Measurements from ENCODE around the gene ZNG1F.
"Not testable (repeated sequence)": the region's sequence is repeated elsewhere in the genome, so short reads cannot be mapped to it uniquely, and the experiment has no call there.

ZNG1F gene

DNA sequence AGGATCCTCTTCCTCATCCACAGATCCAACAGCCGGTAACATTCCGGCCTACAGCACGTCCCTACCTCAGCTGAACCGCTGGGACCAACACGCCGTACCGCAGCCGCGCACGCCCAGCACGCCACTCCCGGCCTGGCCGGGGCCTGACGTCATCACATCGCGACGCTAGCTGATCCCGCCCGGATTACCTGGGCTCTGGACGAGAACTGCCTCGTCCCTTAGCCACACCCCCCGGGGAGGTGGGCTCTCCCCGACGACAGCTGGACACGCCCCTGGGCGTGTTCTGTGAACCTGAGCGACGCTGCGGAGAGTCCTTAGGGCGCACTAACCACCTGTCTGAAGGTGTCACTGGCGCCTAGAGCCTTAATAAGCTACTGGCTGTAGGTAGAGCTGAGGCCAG, at the start of gene ZNG1F:
TSS of gene ZNG1F (minus strand) at position 101 of the 400 bp plus-strand sequence. CDS start at position 42, 59 bp downstream.
- DNase-seq: not testable (repeated sequence)

DNA sequence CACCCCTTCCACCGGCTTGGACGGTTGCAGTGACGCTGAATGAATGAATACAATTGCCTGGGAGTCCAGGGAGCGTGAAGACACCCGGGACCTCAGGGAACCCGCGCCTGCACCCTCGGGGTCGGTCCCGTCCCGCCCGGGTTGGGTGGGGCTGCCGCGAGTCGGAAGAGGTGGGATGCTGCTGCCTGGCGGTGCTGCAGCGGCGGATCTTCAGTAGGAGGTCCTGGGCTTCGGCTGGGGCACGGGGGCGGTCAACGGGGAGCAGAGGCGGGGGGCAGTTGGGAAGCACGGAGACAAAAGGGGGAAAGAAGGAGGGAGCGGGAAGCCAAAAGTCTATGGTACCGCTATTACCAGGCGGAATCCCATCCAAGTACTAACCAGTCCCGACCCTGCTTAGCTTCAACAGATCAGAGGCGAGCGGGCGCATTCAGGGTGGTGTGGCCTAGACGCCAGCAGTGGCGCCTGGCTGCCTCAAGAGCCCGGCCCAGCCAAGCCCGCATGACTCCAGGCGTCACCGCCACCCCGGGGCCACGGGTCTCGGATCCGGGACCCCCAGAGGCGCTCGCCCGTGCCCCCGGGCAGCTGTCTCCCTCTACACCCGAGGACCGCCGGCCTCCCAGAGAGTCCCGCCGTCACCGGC, 48.1 kb upstream of the ZNG1F start:
- DNase-seq: peak; percentile 78

DNA sequence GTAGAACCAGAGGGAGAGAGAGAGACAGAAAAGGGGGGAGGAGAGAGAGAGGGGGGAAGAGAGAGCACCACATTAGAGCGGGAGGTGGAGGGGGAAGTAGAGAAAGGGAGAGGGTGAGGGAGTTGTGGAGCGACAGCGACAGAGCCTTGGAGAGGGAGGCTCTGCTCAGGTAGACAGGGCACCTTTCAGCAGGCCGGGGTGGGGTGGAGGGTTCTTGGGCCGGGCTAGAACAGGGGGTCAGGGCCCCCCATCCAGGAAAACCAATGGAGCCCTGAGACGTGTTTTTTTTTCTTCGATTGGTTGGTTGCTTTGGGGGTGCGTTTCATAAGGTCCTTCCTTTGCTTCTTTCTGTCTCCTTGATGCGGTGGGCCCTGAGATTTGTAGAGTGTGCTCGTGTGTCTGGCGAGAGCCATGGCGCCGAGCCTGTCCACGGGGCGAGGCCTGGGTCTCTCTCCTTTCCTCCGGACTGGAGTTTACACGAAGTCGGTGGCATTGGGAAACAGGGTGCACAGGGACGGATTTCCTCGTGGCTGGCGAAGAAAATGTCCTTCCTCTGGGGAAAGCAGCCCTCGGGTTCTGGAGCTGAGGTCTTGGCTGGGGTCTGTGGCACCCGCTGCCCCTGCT, 47.5 kb upstream of the ZNG1F start:
- DNase-seq: not testable (repeated sequence)

DNA sequence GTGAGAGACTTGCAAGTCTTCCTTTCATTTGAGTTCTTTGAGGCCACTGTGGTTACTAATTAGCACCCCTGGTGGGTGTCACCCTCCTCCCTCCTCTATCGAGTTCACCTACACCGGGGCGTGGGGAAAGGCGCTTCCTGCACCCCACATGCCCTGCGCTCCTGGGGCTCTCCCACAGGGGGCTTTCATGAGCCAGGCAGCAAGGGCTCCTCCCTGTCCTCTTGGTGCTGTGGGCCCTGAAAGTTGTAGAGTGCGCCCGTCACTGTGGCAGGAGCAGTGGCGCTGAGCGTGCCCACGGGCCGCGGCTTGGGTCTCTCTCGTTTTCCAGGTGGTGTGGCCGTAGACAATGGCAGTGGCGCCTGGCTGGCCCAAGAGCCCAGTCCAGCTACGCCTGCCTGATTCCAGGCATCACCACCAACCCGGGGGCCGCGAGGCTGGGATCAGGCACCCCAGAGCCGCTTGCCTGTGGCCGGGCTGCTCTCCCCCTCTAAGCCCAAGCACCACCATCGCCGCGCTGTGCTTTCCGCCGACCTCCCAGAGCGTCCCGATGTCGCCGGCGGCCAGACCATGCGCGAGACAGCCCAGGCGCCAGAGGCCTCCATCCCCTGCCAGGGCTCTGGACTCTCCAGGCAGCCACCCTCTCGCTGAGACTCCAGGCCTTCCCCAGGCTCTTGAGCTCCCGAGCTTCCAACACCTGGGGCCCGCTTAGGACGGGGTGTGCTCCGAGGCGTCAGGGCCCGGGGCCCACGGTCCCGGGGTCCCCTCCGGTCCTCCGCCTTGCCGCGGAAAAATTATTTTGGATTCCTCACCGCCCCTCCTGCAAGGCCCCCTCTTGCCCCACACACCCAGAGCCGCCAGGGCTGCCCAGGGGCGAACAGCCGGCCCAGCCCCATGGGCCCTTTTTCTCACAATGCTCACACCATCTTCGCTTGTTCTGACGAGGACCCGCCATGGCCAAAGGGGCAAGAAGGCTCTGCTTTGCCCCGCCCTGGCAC, 46.0 kb upstream of the ZNG1F start:
- DNase-seq: peak; percentile 79

DNA sequence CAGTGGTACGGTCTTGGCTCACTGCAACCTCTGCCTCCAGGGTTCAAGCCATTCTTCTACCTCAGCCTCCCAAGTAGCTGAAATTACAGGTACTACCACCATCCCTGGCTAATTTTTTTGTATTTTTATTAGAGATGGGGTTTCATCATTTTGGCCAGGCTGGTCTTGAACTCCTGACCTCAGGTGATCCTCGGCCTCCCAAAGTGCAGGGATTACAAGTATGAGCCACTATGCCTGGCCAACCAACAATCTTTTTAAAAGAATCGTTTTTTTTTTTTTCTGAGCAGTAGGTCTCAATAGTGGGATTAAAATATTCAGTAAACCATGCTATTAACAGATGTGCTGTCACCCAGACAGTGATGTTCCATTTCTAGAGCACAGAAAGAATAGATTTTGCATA, 45.1 kb upstream of the ZNG1F start:
- DNase-seq: not testable (repeated sequence)

DNA sequence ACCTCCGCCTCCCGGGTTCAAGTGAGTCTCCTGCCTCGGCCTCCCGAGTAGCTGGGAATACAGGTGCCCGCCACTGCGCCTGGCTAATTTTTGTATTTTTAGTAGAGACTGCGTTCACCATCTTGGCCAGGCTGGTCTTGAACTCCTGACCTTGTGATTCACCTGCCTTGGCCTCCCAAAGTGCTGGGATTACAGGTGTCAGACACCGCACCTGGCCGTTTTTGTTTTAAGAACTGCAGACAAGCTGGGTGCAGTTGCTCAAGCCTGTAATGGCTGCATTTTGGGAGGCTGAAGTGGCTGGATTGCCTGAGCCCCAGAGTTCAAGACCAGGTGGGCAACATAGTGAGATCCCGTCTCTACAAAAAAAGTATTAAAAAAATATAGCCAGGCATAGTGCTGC, 43.2 kb upstream of the ZNG1F start:
- DNase-seq: peak; percentile 58

DNA sequence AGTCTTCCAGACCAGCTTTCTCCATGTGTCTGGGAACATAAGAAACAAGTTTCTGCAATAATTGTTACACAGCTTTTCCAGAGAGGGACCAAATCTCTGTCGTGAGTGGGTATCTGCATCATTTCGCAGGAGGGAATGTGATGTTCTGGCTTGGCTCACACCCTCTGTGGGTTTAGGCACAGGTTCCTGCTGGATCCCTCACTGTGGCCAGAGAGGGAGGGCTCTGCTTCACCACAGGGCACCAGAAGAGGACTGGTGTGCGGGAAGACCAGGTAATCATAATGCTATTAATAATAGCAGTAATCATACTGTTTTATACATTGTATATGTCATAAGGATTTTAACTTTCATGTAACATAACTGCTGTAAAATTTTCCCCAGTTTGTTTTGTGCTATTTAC, 41.3 kb upstream of the ZNG1F start:
- DNase-seq: not testable (repeated sequence)

DNA sequence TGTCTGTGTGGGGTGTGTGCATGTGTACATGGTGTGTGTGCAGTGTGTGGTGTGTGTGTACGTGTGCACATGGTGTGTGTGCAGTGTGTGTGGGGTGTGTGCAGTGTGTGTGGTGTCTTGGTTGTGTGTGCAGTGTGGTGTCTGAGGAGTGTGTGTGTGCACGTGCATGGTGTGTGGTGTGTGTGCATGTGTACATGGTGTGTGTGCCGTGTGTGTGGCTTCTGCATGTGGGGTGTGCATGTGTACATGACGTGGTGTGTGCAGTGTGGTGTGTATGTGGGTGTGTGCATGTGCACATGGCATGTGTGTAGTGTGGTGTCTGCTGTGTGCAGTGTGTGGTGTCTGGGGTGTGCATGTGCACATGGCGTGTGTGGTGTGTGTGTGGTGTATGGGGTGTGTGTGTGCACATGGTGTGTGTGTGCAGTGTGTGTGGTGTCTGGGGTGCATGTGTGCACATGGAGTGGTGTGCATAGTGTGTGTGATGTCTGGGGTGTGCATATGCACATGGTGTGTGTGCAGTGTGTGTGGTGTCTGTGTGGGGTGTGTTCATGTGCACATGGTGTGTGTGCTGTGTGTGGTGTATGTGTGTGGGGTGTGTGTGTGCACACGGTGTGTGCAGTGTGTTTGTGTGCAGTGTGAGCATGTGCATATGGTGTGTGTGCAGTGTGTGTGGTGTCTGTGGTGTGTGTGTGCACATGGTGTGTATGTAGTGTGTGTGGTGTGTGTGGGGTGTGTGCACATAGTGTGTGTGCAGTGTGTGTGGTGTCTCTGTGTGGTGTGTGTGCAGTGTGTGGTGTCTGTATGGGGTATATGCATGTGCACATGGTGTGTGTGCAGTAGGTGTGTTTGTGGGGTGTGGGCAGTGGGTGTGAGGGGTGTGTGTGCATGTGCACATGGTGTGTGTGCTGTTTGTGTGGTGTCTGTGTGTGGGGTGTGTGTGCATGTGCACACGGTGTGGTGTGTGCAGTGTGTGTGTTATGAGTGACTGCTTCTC, 40.6 kb upstream of the ZNG1F start:
- peak; percentile 56 for DNase-seq

DNA sequence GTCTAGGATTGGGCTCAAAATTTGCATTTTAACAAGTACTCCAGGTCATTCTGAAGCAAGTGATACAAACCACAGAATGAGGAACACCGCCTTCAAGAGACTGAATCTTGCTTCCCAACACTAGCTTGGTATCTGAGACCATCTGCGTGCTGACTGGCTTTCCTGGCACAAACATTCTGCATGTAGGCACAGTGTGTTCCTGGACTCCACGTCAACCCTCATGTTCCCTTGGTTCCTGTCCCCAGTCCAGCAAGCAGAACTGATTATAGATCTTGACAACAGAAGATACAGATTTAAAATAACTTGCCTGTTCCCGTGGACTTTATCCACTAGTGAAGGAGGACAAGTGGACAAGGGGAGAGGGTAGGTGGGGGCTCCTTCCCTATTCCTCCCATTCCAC, 30.7 kb upstream of the ZNG1F start:
- not testable (repeated sequence) for DNase-seq

DNA sequence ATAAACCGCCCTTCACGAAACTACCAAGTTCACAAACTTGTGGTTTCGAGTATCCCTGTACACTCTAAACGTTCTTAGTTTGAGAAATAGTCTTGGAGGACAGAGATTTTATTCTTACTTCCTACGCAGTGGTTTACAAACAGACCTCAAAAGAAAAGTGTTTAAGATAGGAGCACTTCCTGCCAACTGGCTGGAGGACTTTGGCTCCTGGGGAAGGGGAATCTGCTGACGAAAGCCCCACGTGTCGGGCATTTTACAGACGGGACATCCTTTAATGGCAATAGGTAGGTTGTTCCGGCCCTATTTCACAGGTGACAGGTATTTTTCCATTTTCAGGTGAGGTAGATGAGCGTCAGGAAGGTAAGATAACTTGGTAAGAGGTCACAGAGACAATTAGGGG, 678 bp downstream of the ZNG1F start:
- DNase-seq: not testable (repeated sequence)

DNA sequence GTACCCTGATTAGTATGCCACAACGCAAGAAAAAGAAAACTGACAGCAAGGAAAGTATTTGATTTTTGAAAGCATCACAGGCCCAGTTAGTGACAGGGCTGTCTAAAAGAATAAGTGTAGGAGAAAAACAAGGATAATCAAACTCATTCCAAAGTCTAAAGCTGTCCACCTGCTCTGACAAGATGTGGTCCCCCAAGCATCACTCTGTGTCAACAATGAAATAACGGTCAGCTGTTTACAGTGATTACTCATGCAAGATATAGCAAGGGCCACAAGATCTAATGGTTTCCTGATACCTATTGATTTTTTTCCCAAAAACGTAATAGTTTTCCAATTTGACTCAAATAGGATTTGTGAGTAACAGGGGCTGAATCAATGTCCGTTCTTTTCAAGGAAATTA, 14.1 kb downstream of the ZNG1F start:
- DNase-seq: not testable (repeated sequence)

DNA sequence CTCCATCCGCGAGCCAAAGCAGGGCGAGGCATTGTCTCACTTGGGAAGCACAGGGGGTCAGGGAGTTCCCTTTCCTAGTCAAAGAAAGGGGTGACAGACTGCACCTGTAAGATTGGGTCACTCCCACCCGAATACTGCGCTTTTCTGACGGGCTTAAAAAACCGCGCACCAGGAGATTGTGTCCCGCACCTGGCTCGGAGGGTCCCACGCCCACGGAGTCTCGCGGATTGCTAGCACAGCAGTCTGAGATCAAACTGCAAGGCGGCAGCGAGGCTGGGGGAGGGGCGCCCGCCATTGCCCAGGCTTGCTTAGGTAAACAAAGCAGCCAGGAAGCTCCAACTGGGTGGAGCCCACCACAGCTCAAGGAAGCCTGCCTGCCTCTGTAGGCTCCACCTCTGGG, 39.0 kb downstream of the ZNG1F start:
- not testable (repeated sequence) for DNase-seq

DNA sequence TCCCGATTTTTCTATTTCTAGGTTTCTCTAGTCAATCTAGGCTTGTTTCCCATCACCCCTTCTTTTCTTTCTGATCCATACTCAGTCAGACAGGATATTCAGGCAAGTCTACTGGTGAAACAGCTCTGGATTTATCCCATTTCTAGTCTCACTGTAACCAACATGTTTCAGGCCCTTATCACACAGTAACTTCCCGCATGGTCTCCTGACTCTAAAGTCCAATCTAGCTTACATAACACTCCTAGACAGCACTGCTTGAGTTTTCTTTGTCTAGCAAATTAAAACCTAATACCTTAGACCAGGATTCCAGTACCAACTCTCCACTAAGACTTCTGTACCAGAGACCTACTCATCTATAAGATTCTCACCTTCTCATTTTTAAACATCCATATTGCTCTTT, 47.2 kb downstream of the ZNG1F start:
- DNase-seq: not testable (repeated sequence)

DNA sequence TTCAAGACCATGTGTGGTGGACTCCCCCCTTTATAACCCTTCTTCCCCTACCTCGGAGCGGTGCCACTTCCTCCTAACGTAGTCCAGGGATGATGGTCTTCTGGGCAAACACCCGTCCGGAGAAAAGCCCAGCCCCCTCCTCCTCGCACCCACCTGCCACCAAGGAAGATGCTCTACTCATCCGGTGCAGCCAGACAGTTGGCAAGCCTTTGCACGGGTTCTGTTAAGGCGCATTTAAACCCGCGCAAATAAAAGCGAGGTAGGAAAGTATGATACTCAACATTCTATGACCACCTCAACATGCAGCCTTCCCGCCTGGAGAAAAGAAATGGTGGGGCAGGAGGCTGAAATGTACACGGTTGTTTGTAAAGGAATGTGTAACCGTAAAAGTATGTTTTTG, 60.5 kb downstream of the ZNG1F start, which contains the start of gene FOXD4L6:
TSS of gene FOXD4L6 (minus strand) at position 101 of the 400 bp plus-strand sequence. CDS start 298 bp downstream, outside the sequence.
- not testable (repeated sequence) for DNase-seq

DNA sequence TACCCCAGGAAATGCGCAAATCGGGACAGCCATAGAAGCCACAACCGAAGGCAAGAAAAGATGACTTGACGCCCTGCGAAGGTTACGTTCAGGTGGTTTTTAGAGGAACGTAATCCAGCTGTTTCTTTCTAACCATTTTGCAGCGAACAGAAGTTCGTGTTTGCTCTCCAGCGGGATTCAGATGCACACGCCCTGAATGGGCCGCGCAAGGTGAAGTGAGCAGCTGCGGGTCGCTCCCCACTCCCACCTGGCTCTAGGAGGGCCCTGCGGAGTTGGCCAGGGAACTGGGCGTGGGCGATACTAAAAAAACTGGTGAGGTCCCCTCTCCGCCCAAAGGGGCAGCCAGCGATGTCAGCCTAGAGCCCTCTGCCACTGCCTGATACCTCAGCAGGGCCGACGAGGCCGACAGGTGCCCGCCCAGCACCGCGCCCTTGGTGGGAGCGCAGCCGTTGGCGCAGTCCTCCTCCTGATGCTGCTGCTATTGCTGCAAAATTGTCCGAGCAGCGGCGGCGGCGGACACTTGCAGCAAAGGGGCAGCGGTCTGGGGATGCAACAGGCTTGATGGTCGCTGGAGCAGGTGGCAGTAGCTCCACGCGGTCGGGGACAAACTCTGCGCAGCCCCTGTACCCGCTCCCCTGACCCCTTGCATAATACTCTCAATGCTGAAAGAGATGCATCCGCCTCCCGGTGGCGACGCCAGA, 62.2 kb downstream of the ZNG1F start:
- DNase-seq: not testable (repeated sequence)

DNA sequence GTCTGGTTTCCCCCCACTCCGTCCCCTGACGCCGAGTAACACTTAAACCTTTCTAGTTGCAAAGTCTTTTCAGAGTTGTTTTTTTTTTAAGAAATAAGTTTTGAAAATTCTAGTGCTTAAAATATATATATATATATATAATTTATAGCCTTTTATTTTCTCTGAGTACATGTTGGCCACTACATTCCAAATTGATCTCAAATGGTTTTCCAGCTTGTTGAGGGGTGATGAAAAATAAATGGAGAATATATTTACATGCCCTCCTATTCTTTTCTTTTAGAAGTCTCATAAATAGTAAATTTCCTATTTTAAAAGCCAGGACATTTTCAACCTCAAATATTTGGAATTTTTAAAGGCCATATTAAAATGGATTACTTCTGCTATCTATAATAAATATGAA, 63.2 kb downstream of the ZNG1F start:
- DNase-seq: not testable (repeated sequence)

DNA sequence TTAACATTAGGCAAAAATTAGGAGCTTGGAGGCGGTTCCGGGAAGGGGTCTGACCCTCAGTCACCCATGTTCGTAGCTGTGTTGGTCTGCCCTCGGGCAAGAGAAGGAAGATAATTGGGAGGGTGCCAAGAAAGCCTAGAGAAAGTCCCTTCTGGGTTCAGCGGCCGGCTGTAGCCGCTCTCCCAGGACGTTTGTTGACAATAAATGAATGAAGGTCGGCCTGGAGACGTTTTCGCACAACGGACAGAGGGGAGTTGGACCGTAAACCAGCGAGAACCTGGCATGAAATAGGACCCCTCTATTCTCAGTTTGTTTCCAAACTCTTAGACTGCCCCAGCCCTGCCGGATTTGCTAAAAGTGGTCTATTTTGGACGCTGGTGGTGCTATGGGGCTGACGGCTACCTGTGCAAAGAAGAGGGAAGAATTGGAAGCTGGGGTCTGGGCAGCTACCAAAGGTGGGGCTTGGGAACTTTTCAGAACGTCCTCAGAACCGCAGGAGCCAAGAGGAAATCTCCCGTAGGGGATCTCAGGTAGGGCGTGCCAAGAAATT, 63.9 kb downstream of the ZNG1F start:
- DNase-seq: not testable (repeated sequence)

DNA sequence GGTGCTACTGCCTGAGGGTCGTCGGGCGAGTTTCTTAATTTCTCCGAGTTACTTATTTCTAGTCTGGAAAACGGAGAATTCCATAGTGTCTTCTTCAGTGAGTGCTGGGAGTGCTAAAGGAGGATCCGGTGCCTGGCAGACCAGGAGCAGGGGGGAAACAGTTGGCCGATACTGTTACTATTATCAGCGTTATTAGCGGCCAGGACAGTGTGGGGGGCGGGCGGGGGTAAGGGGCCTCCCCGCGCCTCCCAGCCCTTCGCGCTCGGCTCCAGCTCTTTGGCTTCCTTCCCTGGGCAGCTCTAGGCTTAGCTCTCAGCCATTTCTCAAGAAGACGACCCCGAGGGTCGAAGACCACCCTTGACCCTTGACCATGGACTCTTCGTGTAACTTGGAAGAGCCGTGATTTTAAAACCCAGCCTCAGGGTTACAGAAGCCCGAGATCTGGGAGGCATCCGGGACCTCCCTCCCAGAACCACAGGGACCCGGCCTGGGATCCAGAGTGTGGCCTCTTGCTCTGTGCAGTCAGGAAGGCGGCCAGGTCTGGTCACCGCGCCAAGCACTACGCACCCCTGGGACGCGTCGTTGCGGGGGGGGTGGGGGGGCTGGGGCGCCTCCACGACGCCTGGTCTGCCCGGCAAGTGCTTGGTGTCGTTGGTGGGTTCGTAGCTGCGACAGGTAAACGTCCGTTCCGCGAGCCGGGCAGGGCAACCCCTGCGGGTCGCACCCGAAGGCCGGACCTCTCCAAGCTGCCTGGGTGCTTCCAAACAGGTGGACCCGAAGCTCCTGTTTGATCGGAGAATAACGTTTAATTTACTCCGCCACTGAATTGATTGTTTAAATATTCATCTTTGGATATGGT, 64.6 kb downstream of the ZNG1F start:
- DNase-seq: not testable (repeated sequence)

DNA sequence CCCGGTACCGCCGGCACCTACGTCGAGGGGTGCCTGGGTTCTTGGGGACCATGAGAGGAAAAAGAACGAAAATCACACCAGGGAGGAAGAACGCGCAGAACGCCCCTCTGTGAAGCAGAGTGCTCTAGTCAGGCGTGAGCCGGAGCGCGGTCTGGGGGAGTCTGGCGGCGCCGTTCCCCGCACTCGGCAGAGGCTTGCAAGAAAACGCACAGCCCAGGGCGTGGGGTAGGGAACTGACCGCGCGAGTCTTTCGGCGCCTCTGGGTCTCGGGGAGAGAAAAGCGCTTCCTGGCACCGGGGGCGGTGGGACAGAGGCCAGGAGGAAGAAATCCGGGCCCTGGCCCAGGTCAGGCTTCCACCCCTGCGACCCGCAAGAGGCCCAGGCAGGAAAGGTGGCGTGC, 65.3 kb downstream of the ZNG1F start:
- DNase-seq: not testable (repeated sequence)

DNA sequence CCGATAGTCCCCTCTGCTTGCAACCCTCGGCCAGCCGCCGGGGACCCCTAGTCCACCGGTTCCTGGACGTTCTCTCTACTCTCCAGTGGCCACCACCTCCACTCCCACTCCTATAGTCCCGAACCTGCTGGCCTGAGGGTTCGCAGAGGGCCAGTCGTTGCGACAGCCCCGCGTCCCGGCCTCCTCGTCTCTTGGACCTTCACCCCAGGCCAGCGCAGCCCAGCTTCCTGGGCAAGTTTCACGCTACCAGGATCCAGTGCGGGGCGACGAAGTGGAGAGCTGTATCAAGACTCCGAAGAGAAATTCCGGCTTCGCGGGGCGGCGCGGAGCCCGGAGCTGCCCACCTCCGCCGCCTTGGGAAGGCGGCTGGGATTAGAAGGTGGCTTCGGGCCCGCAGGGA, 65.7 kb downstream of the ZNG1F start:
- not testable (repeated sequence) for DNase-seq
